ENCODE results near the gene RNF14.
A peak's percentile ranks its signal among the peaks of the same experiment; 100 is the strongest.
"Not testable (repeated sequence)": the region's sequence is repeated elsewhere in the genome, so short reads cannot be mapped to it uniquely, and the experiment has no call there.

The RNF14 gene, protein sequence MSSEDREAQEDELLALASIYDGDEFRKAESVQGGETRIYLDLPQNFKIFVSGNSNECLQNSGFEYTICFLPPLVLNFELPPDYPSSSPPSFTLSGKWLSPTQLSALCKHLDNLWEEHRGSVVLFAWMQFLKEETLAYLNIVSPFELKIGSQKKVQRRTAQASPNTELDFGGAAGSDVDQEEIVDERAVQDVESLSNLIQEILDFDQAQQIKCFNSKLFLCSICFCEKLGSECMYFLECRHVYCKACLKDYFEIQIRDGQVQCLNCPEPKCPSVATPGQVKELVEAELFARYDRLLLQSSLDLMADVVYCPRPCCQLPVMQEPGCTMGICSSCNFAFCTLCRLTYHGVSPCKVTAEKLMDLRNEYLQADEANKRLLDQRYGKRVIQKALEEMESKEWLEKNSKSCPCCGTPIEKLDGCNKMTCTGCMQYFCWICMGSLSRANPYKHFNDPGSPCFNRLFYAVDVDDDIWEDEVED

GRCh38 chr5:141968914-141969608 lies at the start of gene RNF14:
Gene RNF14, plus strand, starts transcription at chr5:141969105. Its CDS starts 4,484 bp downstream, at chr5:141973589.
- DNase-seq, result peak; percentile 97

- DNase-seq, result no peak
Measured at GRCh38 chr5:141919218-141920119, 49.4 kb upstream of the RNF14 start.

GRCh38 chr5:141920771-141921170 lies 48.1 kb upstream of the RNF14 start:
- DNase-seq, result no peak

- not testable (repeated sequence) for DNase-seq
Measured at GRCh38 chr5:141922827-141923447, 46.0 kb upstream of the RNF14 start.

DNA sequence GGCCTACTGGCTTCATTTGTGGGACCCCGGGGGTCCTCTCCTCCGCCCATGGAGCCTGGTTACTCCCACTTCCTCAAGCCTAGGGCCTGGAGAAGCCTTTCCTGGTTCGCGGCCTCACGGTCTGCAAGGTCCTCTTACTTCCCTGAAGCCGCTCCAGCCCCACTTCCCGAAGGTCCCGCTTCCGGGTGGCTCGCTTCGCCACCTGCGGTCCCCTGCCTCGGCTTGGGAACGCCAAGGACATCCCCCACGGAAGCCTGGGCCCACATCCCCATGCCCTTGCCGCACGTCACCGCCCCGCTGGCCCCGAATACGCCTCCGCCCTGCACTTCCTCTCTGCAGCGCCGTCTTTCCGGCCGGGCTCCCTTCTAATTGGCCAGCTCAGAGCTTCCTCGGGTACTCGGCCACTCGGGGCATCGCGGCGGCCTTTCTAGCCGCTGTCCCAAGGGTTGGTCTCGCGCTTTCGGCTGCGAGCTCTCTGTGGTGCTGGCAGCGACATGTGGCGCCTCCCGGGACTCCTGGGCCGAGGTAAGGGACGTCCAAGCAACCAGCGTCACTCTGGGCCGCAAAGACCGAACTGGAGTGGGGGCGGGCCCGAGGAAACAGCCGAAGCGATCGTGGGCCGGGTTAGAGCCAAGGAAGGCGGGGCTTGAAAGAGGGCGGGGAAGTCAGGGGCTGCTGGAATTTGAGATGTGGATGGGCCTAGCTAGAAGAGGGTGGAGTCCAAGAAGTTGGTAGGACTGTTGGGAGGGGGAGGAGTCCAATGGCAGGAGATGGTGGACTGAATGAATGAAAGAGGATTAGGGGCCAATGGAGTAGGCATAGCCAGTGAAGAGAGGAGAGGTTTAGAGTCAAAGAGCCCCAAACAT lies 45.2 kb upstream of the RNF14 start, which contains the start of gene DELE1:
TSS of gene DELE1 (plus strand) at position 424 of the 866 bp plus-strand sequence. CDS start at position 495, 71 bp downstream.
- DNase-seq, result peak; percentile 96

GRCh38 chr5:141926434-141926833 lies 42.5 kb upstream of the RNF14 start:
- DNase-seq, result no peak

DNA sequence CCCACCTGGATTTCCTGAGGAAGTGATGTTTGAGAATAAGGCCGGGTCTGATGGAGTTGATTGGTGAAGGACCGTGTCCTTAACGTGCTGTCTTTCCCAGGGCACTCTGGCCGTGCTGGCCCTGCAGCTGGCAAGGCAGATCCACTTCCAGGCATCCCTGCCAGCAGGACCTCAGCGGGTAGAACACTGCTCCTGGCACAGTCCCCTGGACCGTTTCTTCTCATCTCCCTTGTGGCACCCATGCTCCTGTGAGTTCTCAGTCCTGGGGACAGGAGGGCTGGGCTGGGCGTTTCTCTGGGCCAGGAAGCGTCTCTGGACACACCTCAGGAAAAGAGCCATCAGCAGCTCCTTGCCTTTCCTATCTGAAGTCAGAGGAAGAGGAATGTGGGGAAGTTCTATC lies 40.9 kb upstream of the RNF14 start:
- no peak for DNase-seq

- DNase-seq, result no peak
Measured at GRCh38 chr5:141929398-141930058, 39.4 kb upstream of the RNF14 start.

DNA sequence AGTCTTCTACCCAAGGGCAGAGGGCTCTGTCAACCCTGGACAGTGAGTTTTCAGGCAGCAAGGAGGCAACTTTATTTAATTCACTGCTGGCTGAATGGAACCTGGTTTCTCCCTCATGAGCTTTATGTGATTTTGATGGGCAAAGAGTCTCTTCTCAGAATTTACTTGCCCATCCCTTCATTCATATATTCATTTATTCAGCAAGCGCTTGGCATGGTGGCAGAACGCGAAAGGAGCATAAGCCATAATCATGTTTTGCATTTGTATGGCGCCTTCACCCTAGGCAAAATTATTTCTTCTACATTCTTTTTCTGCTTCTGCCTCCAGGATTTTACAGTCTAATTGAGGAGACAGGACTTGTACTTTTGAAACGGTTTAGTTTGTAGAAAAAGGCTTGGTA lies 37.2 kb upstream of the RNF14 start:
- DNase-seq, result no peak

DNA sequence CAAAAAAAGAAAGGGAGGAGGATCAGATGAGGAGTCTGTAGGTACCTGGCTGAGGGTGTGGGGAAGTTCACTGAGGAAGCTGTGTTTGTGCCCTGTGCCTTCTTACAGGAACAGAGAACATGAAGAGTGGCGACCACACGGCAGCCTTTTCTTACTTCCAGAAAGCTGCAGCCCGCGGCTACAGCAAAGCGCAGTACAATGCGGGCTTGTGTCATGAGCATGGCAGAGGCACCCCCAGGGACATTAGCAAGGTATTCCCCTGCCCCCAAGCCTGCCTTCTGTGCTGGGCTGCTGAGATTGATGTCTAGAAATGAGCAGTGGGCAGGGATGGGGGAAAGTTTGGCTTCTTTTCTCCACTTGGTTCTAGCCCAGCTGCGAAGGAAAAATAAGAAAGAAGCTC lies 35.8 kb upstream of the RNF14 start:
- no peak for DNase-seq

DNA sequence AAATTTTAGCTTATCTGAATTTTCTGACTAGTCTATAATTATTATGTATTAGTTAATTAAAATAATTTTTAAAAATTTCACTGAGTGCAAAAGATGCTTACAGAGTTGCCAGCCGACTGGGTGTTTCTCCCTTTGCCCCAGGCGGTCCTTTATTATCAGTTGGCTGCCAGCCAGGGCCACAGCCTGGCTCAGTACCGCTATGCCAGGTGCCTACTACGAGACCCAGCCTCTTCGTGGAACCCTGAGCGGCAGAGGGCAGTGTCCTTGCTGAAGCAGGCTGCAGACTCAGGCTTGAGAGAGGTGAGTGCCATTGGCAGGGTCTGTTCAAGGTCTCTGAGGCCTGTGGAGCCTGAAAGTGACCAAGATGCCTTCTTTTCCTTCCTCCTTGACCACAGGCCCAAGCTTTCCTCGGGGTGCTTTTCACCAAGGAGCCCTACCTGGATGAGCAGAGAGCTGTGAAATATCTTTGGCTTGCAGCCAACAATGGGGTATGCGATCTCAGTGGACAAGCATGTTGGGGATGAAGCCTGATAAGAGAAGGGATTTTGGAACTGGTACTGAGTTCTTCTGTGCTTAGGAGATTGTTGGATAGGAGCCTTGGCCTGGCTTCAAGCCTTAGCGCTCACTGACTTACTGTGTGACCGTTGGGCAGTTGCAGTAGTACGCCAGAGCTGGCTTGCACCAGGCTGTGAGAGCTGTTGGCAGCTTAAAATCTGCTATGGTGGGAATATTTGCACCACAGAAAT lies 34.6 kb upstream of the RNF14 start:
- peak; percentile 85 for DNase-seq

DNA sequence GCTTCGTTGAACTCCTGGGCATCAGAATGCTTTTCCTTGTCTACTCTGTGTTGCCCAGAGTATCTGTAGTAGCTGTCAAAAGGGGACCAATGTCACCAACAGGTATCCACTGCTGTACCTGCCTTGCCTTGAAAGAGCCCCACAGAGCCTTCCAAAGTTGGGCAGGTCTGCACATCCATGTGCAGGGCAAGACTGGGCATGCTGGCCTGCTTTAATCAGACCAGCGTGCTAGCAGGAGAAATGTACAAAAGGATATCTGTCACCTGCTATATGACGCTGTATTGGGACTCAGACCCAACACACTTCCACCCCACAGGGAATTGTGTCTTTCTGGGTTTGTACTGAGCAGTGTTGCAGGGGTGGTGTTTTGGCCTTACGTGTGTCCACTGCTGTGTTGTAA lies 33.4 kb upstream of the RNF14 start:
- DNase-seq, result no peak

DNA sequence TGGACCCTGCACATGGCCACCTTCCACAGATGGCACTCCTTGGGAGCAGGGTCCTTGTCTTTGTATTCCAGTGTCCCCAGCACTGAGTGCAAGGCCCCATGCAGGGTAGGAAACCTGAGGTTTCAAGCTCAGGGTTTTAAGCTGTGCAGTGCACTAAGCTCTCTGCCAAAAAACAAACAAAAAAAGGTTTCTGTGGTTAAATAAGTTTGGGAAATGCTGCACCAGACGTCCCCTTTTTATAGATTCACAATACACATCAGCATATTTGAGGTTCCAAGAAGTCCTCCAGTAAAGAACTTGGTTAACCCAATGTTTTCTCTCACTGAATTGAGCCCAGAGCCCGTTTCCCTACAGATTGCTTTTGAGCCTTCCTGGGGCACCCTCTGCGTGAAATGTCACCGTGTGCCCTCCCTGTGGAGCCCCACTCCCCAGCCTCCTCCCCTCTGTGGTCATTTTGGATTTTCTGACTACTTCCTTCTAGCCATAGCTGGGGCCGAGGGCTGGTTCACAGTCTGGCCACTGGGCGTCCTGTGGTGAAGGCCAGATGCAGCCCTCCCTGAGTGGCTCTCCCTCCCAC lies 28.1 kb upstream of the RNF14 start:
- peak; percentile 17 for DNase-seq

DNA sequence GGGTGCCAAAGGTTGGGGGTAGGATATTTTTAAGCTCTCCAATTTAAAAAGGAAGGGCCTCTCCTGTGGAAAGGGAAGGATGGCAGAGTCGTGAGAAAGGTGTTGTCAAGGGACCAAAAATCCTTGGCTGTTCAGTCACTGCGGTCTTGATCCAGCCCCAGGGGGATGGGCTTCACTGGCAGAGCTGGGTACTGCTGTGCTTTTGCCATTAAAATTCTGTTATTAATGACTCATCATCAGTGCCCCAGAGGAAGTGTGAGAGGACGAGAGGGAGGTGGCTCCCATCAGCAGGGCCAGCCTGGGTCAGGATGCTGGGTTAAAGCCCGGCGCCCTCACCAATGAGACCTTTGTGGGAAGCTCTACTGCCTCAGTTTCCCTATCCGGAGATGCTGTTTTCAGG lies 27.6 kb upstream of the RNF14 start:
- DNase-seq, result no peak

DNA sequence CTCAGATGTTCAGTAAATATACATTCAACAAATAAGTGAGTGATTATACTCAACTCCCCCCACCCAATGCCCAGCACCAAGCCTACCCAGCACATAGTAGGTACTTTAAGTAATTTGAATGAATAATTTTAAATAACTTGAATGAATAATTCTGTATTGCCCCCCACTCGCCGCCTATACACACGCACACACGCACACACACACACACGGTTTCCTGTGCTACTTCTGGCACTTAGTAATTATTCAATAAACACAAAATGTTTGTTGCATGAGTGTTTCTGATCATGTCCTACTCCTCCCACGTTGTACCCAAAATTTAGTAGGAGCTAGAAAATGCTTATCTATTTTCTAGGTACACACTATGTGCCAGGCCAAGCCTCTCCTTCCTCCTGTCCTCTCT lies 27.1 kb upstream of the RNF14 start:
- no peak for DNase-seq

DNA sequence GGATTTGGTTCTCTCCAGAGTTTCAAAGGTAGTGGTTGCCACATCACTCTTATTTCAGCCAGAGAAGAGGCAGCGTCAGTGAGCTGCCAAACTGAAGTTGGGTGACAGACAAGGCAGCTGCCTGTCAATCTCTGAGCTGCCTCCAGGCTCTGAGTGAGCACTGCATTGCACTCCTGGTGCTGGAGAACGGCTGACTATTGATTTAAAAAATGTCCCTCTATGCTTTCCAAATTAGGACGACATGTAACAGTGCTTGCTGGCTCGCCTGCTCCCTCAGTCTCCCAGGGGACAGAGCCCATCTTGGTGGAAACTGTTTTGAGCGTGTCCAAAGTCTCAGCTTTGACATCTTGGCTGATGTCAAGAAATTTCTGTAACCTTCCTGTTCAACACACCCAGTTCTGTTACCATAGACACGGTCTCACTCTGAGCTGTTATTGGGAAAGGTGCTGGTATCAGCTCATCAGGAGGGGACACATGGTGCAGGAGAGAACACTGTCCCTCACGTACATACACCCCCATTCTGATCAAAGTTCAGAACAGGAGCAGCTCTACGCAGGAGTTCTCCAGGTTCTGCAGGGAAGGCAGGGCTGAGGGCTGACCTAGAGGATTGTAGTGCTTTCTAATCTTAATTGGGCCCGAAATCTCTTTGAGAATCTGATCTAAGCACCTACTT lies 26.6 kb upstream of the RNF14 start:
- DNase-seq, result no peak

GRCh38 chr5:141944076-141944475 lies 24.8 kb upstream of the RNF14 start:
- no peak for DNase-seq

GRCh38 chr5:141945511-141946051 lies 23.3 kb upstream of the RNF14 start:
- no peak for DNase-seq

DNA sequence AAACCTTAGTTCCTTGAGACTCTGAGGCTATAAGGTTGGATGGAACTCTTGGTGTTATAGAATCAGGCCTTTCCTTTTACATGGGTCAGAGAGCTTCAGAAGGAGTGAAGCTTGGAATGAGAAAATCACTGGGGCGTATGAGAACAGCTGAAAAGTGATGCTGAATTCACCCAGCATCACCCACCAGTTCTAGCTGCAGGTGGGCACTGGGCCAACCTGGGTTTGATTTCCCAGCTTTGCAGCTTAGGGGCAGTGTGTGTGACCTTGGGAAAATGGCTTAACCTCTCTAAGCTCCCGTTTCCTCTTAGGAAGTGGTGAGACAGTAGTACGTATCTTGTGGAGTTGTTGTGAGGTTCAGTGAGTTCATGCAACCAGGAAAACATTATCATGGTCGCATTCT lies 21.6 kb upstream of the RNF14 start:
- DNase-seq, result no peak

All from NCI-H69 (cell line).